ENCODE results near the gene DNAJB12. TPM values are rescaled to one million over a fixed set of nuclear protein-coding genes. Genes with fewer than 3 reads are reported as not detected.

The DNAJB12 gene
- total and polyA plus RNA-seq, 10 of the 15 experiments (the other 5 are each of a cell fraction or from before 2014, with no cell fraction given), result 4.6 to 31.6 (median 18.8) TPM

DNA sequence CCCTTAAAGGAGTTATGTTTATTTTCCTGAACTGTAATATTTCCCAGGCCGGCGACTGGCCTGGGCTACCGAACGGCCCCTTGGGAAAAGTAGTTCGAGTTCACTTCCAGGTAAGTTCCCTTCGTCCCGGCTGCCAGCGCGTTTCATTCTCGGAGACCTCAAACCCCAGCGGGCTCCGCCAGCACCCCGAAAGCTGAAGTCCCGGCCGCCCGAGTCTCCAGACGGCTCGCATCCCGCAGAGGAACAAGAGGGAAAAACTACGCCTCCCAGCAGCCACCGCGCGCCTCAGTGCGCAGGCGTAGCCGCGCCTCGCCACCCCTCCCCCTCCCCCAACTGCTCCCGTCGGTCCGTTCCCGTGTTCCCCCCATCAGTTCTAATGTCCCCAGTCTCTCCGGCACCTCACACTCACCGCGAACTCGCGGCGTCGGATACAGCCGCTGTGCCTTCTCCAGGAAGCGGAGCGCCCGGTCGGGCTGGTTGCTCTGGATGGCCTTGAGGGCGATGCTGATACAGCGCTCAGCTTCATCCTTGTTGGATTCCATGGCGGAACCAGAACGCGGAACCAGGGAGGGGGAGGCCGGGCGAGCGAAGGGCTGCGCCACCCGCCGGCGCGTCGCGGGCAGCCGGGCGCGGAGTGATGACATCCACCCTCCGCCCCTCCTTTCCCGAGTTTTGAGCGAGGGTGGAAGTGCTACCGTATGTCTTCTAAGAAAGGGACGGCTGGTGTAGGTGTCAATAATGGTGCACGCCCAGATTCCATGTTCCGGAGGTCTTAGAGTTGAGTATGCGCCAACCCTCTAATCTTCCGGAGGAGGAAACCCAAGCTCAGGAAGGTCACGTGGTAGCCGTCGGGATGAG lies at the start of gene DNAJB12 (continued):
- TF ChIP-seq TCF3 (IDR thresholded peaks at IDR 0.05; ENCODE audit: borderline replicate concordance, insufficient read depth, low read depth, low read length) (no peak), SRF (IDR thresholded peaks at IDR 0.05; ENCODE audit: low read depth in 2 of 2, low read length in 2 of 2) (peak; percentile 38 to 93; a peak in 3 of 4 replicates), JUND (IDR thresholded peaks at IDR 0.05; ENCODE audit: low read depth, low read length) (0 out of 2 replicates have a peak, but pooled peaks have one; percentile 35), CBFB (IDR thresholded peaks at IDR 0.05; ENCODE audit: low read depth) (peak; percentile 72; the same call in 1 of the 2 replicates), RB1 (IDR thresholded peaks at IDR 0.05; ENCODE audit: borderline replicate concordance) (peak; percentile 86), CEBPB (IDR thresholded peaks at IDR 0.05; ENCODE audit: borderline replicate concordance in 1 of 2, low read depth in 2 of 2, low read length in 2 of 2) (no peak), SUPT20H (IDR thresholded peaks at IDR 0.05; ENCODE audit: borderline replicate concordance, control insufficient read depth, low read depth, low read length) (no peak), BHLHE40 (IDR thresholded peaks at IDR 0.05; ENCODE audit: borderline replicate concordance in 1 of 2, low read depth in 2 of 2, low read length in 1 of 2) (peak; percentile 65 to 71; a peak in 3 of 4 replicates), SP1 (IDR thresholded peaks at IDR 0.05; ENCODE audit: low read depth, low read length) (peak; percentile 72), ATF7 (IDR thresholded peaks at IDR 0.05; ENCODE audit: low read depth) (no peak), ZBTB11 (CRISPR knock-in tag; IDR thresholded peaks at IDR 0.05) (peak; percentile 88), ZNF622 (IDR thresholded peaks at IDR 0.05) (no peak), CREM (IDR thresholded peaks at IDR 0.05; ENCODE audit: low read depth) (peak; percentile 99), MTA3 (IDR thresholded peaks at IDR 0.05; ENCODE audit: borderline replicate concordance, low read length) (no peak; the same call in 1 of the 2 replicates), POLR2AphosphoS5 (IDR thresholded peaks at IDR 0.05; ENCODE audit: low read length) (peak; percentile 90), SMAD5 (IDR thresholded peaks at IDR 0.05; ENCODE audit: low read depth) (peak; percentile 90; the same call in 1 of the 2 replicates), WRNIP1 (IDR thresholded peaks at IDR 0.05; ENCODE audit: borderline replicate concordance, low read depth, low read length) (no peak), IRF4 (IDR thresholded peaks at IDR 0.05; ENCODE audit: low read depth, low read length) (peak; percentile 20; the same call in 1 of the 2 replicates), YY1 (IDR thresholded peaks at IDR 0.05; ENCODE audit: low read depth, low read length) (peak; percentile 92), TCF12 (IDR thresholded peaks at IDR 0.05; ENCODE audit: low read depth, low read length) (peak; percentile 30; the same call in 1 of the 2 replicates), ZSCAN29 (IDR thresholded peaks at IDR 0.05) (no peak), GATAD2B (conservative IDR thresholded peaks at IDR 0.05; ENCODE audit: low read depth) (peak; percentile 94), PAX8 (IDR thresholded peaks at IDR 0.05) (no peak)
- TF ChIP-seq, protein P1, sequence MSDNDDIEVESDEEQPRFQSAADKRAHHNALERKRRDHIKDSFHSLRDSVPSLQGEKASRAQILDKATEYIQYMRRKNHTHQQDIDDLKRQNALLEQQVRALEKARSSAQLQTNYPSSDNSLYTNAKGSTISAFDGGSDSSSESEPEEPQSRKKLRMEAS (IDR thresholded peaks at IDR 0.05; ENCODE audit: low read depth, low read length), result peak; percentile 84
- TF ChIP-seq, protein P2, sequence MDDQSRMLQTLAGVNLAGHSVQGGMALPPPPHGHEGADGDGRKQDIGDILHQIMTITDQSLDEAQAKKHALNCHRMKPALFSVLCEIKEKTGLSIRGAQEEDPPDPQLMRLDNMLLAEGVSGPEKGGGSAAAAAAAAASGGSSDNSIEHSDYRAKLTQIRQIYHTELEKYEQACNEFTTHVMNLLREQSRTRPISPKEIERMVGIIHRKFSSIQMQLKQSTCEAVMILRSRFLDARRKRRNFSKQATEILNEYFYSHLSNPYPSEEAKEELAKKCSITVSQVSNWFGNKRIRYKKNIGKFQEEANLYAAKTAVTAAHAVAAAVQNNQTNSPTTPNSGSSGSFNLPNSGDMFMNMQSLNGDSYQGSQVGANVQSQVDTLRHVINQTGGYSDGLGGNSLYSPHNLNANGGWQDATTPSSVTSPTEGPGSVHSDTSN (IDR thresholded peaks at IDR 0.05; ENCODE audit: insufficient replicate concordance, low read depth, low read length), result peak; percentile 53

Data from GM12878 (cell line).